ENCODE data around the gene SLC19A2.

- no peak for TF ChIP-seq PHF8 (IDR thresholded peaks at IDR 0.05; ENCODE audit: borderline replicate concordance, low read depth)
- no peak for TF ChIP-seq CEBPB (IDR thresholded peaks at IDR 0.05)
- no peak for TF ChIP-seq MYC (IDR thresholded peaks at IDR 0.05; ENCODE audit: borderline replicate concordance, low read length)
- no peak for TF ChIP-seq MAZ (IDR thresholded peaks at IDR 0.05; ENCODE audit: borderline replicate concordance, low read depth, low read length)
- no peak for TF ChIP-seq CTCF (IDR thresholded peaks at IDR 0.05)
Observed at GRCh38 chr1:169526120-169526832, 40.5 kb upstream of the SLC19A2 start.

Measured in A549 (cell line).